ENCODE measurements around the gene MRPS2.

GRCh38 chr9:135500071-135500524 lies 384 bp upstream of the MRPS2 start:
- TF ChIP-seq, protein P1, sequence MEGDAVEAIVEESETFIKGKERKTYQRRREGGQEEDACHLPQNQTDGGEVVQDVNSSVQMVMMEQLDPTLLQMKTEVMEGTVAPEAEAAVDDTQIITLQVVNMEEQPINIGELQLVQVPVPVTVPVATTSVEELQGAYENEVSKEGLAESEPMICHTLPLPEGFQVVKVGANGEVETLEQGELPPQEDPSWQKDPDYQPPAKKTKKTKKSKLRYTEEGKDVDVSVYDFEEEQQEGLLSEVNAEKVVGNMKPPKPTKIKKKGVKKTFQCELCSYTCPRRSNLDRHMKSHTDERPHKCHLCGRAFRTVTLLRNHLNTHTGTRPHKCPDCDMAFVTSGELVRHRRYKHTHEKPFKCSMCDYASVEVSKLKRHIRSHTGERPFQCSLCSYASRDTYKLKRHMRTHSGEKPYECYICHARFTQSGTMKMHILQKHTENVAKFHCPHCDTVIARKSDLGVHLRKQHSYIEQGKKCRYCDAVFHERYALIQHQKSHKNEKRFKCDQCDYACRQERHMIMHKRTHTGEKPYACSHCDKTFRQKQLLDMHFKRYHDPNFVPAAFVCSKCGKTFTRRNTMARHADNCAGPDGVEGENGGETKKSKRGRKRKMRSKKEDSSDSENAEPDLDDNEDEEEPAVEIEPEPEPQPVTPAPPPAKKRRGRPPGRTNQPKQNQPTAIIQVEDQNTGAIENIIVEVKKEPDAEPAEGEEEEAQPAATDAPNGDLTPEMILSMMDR (optimal IDR thresholded peaks at IDR 0.05 in 1 of 3, IDR thresholded peaks at IDR 0.05 in 1 of 3, conservative IDR thresholded peaks at IDR 0.05 in 1 of 3; ENCODE audit: extremely low read depth in 1 of 3, insufficient read depth in 2 of 3, low read length in 3 of 3) = no peak
- TF ChIP-seq EZH2 (IDR thresholded peaks at IDR 0.05; ENCODE audit: low read length) = no peak

Measured in keratinocyte (primary cell).